ENCODE measurements around the gene TMEM31.

Gene TMEM31

DNA sequence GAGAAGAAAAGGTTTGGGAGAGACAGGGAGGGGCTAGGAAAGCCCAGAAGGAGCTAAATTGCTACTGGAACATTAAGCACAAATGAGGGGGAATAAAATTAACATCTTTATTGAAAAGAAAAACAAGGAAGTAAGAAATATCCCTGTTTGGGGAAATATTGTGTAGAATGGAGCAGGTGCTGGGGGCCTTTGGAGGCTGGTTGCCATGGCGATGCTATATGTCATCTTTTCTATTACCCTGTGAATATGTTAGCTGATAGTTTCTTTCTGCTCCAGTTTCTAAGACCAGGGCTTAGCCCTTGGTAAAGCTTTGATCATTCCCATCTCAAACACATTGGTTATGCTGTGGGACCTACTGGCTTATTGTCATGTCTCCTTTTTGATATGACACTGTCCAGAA, 28.7 kb downstream of the TMEM31 start:
- Histone ChIP-seq H3K36me3 (ENCODE audit: control insufficient read depth, insufficient read depth, low read length) (no peaks in the 10 kb centered on the region), H3K4me3 (replicated peaks; ENCODE audit: low read depth, low read length) (no peak overlapping the region), H3K27me3 (replicated peaks; ENCODE audit: control insufficient read depth, insufficient read depth, low read length) (no peaks in the 10 kb centered on the region)
- TF ChIP-seq, protein P1, sequence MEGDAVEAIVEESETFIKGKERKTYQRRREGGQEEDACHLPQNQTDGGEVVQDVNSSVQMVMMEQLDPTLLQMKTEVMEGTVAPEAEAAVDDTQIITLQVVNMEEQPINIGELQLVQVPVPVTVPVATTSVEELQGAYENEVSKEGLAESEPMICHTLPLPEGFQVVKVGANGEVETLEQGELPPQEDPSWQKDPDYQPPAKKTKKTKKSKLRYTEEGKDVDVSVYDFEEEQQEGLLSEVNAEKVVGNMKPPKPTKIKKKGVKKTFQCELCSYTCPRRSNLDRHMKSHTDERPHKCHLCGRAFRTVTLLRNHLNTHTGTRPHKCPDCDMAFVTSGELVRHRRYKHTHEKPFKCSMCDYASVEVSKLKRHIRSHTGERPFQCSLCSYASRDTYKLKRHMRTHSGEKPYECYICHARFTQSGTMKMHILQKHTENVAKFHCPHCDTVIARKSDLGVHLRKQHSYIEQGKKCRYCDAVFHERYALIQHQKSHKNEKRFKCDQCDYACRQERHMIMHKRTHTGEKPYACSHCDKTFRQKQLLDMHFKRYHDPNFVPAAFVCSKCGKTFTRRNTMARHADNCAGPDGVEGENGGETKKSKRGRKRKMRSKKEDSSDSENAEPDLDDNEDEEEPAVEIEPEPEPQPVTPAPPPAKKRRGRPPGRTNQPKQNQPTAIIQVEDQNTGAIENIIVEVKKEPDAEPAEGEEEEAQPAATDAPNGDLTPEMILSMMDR (IDR thresholded peaks at IDR 0.05; ENCODE audit: insufficient read depth, low read length, poor library complexity, severe bottlenecking): no peak
- DNase-seq (ENCODE audit: extremely low read depth, insufficient read length): no peak

DNA sequence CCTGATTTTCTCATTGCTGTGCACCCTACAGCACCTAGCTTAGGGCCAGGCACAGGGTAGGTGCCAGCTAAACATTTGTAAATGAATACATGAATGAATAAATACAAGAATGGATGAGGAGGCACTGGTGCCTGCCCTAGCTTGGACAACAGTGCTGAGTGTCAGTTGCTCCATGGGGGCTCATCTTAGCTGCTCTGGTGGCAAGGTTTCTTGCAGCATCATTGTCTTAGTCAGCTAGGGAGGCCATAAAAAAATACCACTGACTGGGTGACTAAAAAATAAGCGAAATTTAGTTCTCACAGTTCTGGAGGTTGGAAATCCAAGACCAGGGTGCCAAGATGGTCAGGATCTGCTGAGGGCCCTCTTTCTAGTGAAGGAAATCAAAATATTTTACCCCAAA, 31.2 kb downstream of the TMEM31 start:
- H3K4me3 ChIP-seq (replicated peaks; ENCODE audit: low read depth, low read length): no peak overlapping the region
- H3K36me3 ChIP-seq (ENCODE audit: control insufficient read depth, insufficient read depth, low read length): no peaks in the 10 kb centered on the region
- TF ChIP-seq, protein P1 (IDR thresholded peaks at IDR 0.05; ENCODE audit: insufficient read depth, low read length, poor library complexity, severe bottlenecking): no peak
- no peak for DNase-seq (ENCODE audit: extremely low read depth, insufficient read length)
- H3K27me3 ChIP-seq (replicated peaks; ENCODE audit: control insufficient read depth, insufficient read depth, low read length): no peaks in the 10 kb centered on the region

DNA sequence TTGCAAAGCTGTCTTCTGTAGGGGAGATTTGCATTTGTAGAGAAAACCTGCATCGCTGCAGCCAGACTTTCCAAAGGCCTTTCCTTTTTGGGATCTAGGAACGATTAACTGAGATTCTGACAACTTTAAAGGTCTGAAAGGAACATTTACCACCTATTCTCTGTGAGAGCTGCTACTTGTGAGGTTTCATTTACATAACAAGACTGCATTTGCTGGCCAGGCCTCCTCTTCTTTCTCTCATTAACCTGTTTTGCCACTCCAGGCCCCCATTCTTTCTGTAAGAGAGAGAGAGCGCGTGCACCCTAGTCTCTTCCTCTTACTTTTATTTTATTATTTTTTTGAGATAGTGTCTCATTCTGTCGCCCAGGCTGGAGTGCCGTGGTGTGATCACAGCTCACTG, 31.6 kb downstream of the TMEM31 start:
- no peaks in the 10 kb centered on the region for H3K27me3 ChIP-seq (replicated peaks; ENCODE audit: control insufficient read depth, insufficient read depth, low read length)
- TF ChIP-seq, protein P1 (IDR thresholded peaks at IDR 0.05; ENCODE audit: insufficient read depth, low read length, poor library complexity, severe bottlenecking): no peak
- no peak for DNase-seq (ENCODE audit: extremely low read depth, insufficient read length)
- no peaks in the 10 kb centered on the region for H3K36me3 ChIP-seq (ENCODE audit: control insufficient read depth, insufficient read depth, low read length)
- no peak overlapping the region for H3K4me3 ChIP-seq (replicated peaks; ENCODE audit: low read depth, low read length)

DNA sequence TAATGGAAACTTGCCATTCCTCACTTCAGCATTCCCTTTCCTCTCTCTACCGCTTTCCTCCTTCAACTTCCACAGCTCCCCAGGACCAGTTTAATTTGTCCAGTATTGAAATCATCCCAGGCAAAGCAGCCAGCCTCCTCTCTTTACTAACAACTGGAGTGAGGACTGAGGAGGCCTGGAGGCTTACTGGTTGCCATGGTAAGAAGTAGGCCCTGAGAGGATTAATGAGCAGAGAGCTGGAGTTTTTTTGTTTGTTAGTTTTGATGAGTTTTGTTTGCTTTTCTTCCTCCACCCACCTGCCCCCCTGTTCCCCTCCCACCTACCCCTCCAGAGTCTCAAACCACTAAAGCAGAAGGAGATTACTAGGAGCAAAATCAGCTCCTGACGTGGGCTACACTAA, 36.5 kb downstream of the TMEM31 start:
- Histone ChIP-seq H3K36me3 (ENCODE audit: control insufficient read depth, insufficient read depth, low read length) (no peaks in the 10 kb centered on the region), H3K4me3 (replicated peaks; ENCODE audit: low read depth, low read length) (no peak overlapping the region), H3K27me3 (replicated peaks; ENCODE audit: control insufficient read depth, insufficient read depth, low read length) (no peaks in the 10 kb centered on the region; the same call in 1 of the 2 replicates)
- DNase-seq (ENCODE audit: extremely low read depth, insufficient read length): no peak
- TF ChIP-seq, protein P1 (IDR thresholded peaks at IDR 0.05; ENCODE audit: insufficient read depth, low read length, poor library complexity, severe bottlenecking): no peak

DNA sequence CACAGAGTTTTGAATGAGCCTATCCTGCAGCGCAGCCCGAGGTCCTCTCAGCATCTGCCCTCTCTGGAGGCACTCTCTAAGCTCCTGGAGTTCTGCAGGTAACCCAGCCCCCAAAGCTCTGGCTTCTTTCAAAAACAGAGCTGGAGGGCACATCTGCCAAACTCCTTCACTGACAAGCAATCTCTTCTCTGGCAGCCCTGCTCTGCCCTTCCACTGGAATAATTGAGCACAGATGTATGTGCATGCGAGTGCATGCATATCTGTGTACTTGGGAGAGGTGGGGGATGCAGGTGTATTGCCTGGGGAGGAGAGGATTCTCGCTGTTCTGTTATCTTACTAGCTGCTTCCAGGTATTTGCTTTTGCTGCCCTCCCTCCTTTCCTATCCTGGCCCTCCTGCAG, 43.7 kb downstream of the TMEM31 start:
- H3K27me3 ChIP-seq (replicated peaks; ENCODE audit: control insufficient read depth, insufficient read depth, low read length): no peaks in the 10 kb centered on the region; the same call in none of the 2 replicates
- no peak overlapping the region for H3K4me3 ChIP-seq (replicated peaks; ENCODE audit: low read depth, low read length)
- TF ChIP-seq, protein P1 (IDR thresholded peaks at IDR 0.05; ENCODE audit: insufficient read depth, low read length, poor library complexity, severe bottlenecking): no peak
- DNase-seq (ENCODE audit: extremely low read depth, insufficient read length): no peak
- H3K36me3 ChIP-seq (ENCODE audit: control insufficient read depth, insufficient read depth, low read length): no peaks in the 10 kb centered on the region

DNA sequence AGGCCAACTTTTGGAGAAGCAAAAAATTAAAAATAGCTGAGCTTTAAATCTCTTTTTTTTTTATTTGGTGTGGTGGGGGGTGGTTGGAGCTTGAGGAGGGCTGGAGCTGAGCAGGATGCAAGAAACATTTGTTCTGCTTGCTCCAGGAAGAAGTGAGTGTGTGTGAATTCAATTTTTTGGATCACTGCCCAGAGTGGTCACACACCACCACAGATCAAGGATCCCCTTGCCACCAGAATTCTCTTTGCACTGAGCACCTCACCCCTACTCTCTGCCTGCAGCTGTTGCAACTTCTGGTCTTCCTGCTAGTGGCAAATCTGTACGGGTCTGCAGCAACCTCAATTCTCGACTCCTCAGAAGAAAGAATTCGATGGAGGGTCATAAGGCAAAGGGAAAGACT, 46.0 kb downstream of the TMEM31 start:
- no peaks in the 10 kb centered on the region; the same call in none of the 2 replicates for H3K27me3 ChIP-seq (replicated peaks; ENCODE audit: control insufficient read depth, insufficient read depth, low read length)
- TF ChIP-seq, protein P1 (IDR thresholded peaks at IDR 0.05; ENCODE audit: insufficient read depth, low read length, poor library complexity, severe bottlenecking): no peak
- DNase-seq (ENCODE audit: extremely low read depth, insufficient read length): no peak
- no peaks in the 10 kb centered on the region for H3K36me3 ChIP-seq (ENCODE audit: control insufficient read depth, insufficient read depth, low read length)
- H3K4me3 ChIP-seq (replicated peaks; ENCODE audit: low read depth, low read length): no peak overlapping the region

All from GM06990 (cell line).